BJ (cell line): ENCODE results near the gene VASP. TPM values are rescaled to one million over a fixed set of nuclear protein-coding genes. Genes with fewer than 3 reads are reported as not detected.

Experiments
- CTCF ChIA-PET: fragments of 350-600 bp; formaldehyde crosslinking; extraction: SDS; loops from one replicate; lab custom pipeline; 2021; ENCODE audit warnings: antibody characterized with exemption, inconsistent platforms; lab: Yijun Ruan, JAX
- POLR2A ChIA-PET: fragments of 300-600 bp; sonication (Branson Sonifier 250); formaldehyde crosslinking; extraction: SDS; loops from one replicate; lab custom pipeline; 2021; ENCODE audit warnings: antibody characterized with exemption; lab: Charles Lee
- DNase-seq: peaks from one replicate; pipeline ENCODE4 v3.0.0-alpha.2; 2011; ENCODE audit warnings: low read depth
- H3K27me3 ChIP-seq: 2 replicates; pipeline ENCODE4 v1.6.0; 2011; ENCODE audit warnings: low read length; ENCODE audit not compliant: control insufficient read depth, insufficient read depth
- H3K36me3 ChIP-seq: 2 replicates; pipeline ENCODE4 v1.5.1; 2011; ENCODE audit warnings: low read length; ENCODE audit not compliant: control insufficient read depth, insufficient read depth
- H3K4me3 ChIP-seq: 2 replicates; pipeline ENCODE4 v1.5.1; 2011; ENCODE audit warnings: low read depth, mild to moderate bottlenecking, control low read depth, low read length
- CTCF ChIP-seq: IDR thresholded peaks from 2 replicates; pipeline ENCODE4 v1.5.1; 2011; ENCODE audit warnings: low read depth, mild to moderate bottlenecking, control low read depth, inconsistent platforms, low read length, moderate library complexity; ENCODE audit not compliant: insufficient read depth
- polyA plus RNA-seq: library from polyadenylated mRNA; depleted of rRNA; stranded (reverse); fragments of >200 nt; gene quantifications from 2 replicates; pipeline ENCODE4 v1.2.3, GENCODE V29; 2011

Gene VASP
- polyA plus RNA-seq, 1 experiment, result 117 TPM

- no peak for TF ChIP-seq CTCF
- ChIA-PET CTCF (interaction anchor here (0.7 to 3.1 kb wide), 4 partner anchors 11 to 62 kb away, joined by 3 to 14 read pairs (median 3); no protein-coding TSS in a partner anchor), POLR2A (no interaction called here)
These were observed 40.0 kb downstream of the VASP start for GRCh38 chr19:45547211-45547770.

GRCh38 chr19:45547965-45548609 is 40.8 kb downstream of the VASP start:
- TF ChIP-seq CTCF, result no peak
- DNase-seq, result peak; percentile 66
- CTCF ChIA-PET, result interaction anchor here (0.7 to 3.1 kb wide), 4 partner anchors 10 to 63 kb away, joined by 3 to 14 read pairs (median 3); no protein-coding TSS in a partner anchor
- POLR2A ChIA-PET, result interaction anchor here (0.6 kb wide), 1 partner anchor 255 kb away, joined by 22 read pairs; no protein-coding TSS in a partner anchor
- 0 out of 2 replicates have a peak, but pooled peaks cover under 1% of the 10 kb centered on the region for H3K36me3 ChIP-seq
- H3K4me3 ChIP-seq, result no peak overlapping the region
- no peaks in the 10 kb centered on the region for H3K27me3 ChIP-seq

More at GRCh38 chr19:45547211-45547770, 40.0 kb downstream of the VASP start:
- no peak overlapping the region for H3K4me3 ChIP-seq
- no peaks in the 10 kb centered on the region for H3K27me3 ChIP-seq
- DNase-seq, result no peak
- no peaks in the 10 kb centered on the region for H3K36me3 ChIP-seq

GRCh38 chr19:45553464-45553863 is 46.2 kb downstream of the VASP start:
- DNase-seq, result no peak
- CTCF ChIA-PET, result interaction anchor here (3.0 kb wide), 1 partner anchor 88 kb away, joined by 11 read pairs; no protein-coding TSS in a partner anchor
- no peak for TF ChIP-seq CTCF
- POLR2A ChIA-PET, result no interaction called here
- Histone ChIP-seq H3K4me3 (no peak overlapping the region), H3K36me3 (0 out of 2 replicates have a peak, but pooled peaks cover 2% of the 10 kb centered on the region), H3K27me3 (no peaks in the 10 kb centered on the region)

GRCh38 chr19:45554481-45554880 is 47.2 kb downstream of the VASP start:
- DNase-seq, result no peak
- no peak for TF ChIP-seq CTCF
- Histone ChIP-seq H3K4me3 (no peak overlapping the region), H3K27me3 (no peaks in the 10 kb centered on the region), H3K36me3 (0 out of 2 replicates have a peak, but pooled peaks cover 2% of the 10 kb centered on the region)
- CTCF ChIA-PET, result interaction anchor here (0.7 to 1.7 kb wide), 2 partner anchors 19 to 88 kb away, joined by 3 to 4 read pairs; no protein-coding TSS in a partner anchor
- POLR2A ChIA-PET, result no interaction called here

GRCh38 chr19:45556835-45557234 is 49.6 kb downstream of the VASP start:
- no peak for TF ChIP-seq CTCF
- no peak for DNase-seq
- POLR2A ChIA-PET, result no interaction called here
- CTCF ChIA-PET, result interaction anchor here (1.1 to 2.5 kb wide), 5 partner anchors 9 to 78 kb away, joined by 3 to 14 read pairs (median 8); no protein-coding TSS in a partner anchor
- Histone ChIP-seq H3K27me3 (no peaks in the 10 kb centered on the region), H3K4me3 (no peak overlapping the region), H3K36me3 (0 out of 2 replicates have a peak, but pooled peaks cover 2% of the 10 kb centered on the region)
